Thyroid gland (tissue), 4 donors: Measurements from ENCODE around the gene ANO1.

ENCODE experiments used
- POLR2A ChIP-seq, 2 donors: fragments of 450-650 bp; IDR thresholded peaks; one replicate each; pipeline ENCODE4 v1.6.1; 2017; ENCODE audit warnings: antibody characterized with exemption in 2 of 2, mild to moderate bottlenecking in 2 of 2, moderate library complexity in 1 of 2
- TF ChIP-seq, protein P1 (sequence below), 6 experiments: fragments of 200-600 bp in 3 of 6; fragments of 450-650 bp in 3 of 6; sonication (generic) in 3 of 6; IDR thresholded peaks; one replicate each; pipeline ENCODE4 v1.5.1; 2016 to 2019; ENCODE audit warnings: antibody characterized with exemption in 6 of 6, mild to moderate bottlenecking in 2 of 6, inconsistent platforms in 1 of 6, moderate library complexity in 1 of 6

DNA sequence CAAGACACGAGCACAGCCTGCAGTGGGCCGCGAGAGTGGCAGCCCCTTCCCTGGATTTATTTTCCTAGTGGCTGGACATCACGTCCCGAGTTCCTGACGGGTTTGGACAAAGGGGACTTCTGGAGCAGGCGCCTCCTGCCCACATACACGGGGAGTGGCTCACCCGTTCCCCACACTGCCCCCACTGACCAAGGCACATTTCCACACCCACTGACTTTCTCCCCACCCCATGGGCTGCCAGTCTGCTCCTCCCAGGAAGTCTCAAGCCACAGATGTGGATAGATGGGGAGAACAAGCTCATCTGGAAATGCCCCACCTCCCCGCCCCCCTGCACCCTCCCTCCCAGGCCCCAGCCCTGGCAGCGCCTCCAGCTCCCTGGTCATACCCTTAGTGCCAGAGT, 91.0 kb downstream of the ANO1 start:
- TF ChIP-seq, protein P1, sequence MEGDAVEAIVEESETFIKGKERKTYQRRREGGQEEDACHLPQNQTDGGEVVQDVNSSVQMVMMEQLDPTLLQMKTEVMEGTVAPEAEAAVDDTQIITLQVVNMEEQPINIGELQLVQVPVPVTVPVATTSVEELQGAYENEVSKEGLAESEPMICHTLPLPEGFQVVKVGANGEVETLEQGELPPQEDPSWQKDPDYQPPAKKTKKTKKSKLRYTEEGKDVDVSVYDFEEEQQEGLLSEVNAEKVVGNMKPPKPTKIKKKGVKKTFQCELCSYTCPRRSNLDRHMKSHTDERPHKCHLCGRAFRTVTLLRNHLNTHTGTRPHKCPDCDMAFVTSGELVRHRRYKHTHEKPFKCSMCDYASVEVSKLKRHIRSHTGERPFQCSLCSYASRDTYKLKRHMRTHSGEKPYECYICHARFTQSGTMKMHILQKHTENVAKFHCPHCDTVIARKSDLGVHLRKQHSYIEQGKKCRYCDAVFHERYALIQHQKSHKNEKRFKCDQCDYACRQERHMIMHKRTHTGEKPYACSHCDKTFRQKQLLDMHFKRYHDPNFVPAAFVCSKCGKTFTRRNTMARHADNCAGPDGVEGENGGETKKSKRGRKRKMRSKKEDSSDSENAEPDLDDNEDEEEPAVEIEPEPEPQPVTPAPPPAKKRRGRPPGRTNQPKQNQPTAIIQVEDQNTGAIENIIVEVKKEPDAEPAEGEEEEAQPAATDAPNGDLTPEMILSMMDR (IDR thresholded peaks at IDR 0.05) = no peak
- no peak for TF ChIP-seq POLR2A (IDR thresholded peaks at IDR 0.05)
